Esophagus (tissue), 2 donors: ENCODE measurements around the gene MMP13. TPM values are rescaled to one million over a fixed set of nuclear protein-coding genes. Genes with fewer than 3 reads are reported as not detected.
"Not testable (repeated sequence)": the region's sequence is repeated elsewhere in the genome, so short reads cannot be mapped to it uniquely, and the experiment has no call there.

Source experiments
- H3K27ac ChIP-seq, 2 donors: one replicate each; pipeline ENCODE4 v1.5.1; 2013; ENCODE audit warnings: low read depth in 2 of 2, mild to moderate bottlenecking in 2 of 2, inconsistent platforms in 1 of 2, low read length in 1 of 2, moderate library complexity in 1 of 2
- H3K27me3 ChIP-seq, 2 donors: one replicate each; pipeline ENCODE4 v1.6.1; 2013; ENCODE audit warnings: low read length in 2 of 2, control low read depth in 1 of 2, mild to moderate bottlenecking in 1 of 2; ENCODE audit not compliant: insufficient read depth in 2 of 2, control insufficient read depth in 1 of 2
- H3K36me3 ChIP-seq, 2 donors: one replicate each; pipeline ENCODE4 v1.6.1; 2013; ENCODE audit warnings: low read length in 1 of 2; ENCODE audit not compliant: control insufficient read depth in 2 of 2, insufficient read depth in 2 of 2
- H3K4me1 ChIP-seq, 2 donors: one replicate each; pipeline ENCODE4 v1.6.1; 2013; ENCODE audit warnings: low read length in 1 of 2; ENCODE audit not compliant: control insufficient read depth in 2 of 2, insufficient read depth in 2 of 2
- H3K4me3 ChIP-seq, 2 donors: one replicate each; pipeline ENCODE4 v1.5.1; 2013; ENCODE audit warnings: low read length in 2 of 2, mild to moderate bottlenecking in 2 of 2, low read depth in 1 of 2, moderate library complexity in 1 of 2
- H3K9me3 ChIP-seq, 2 donors: one replicate each; pipeline ENCODE4 v1.6.1; 2013; ENCODE audit warnings: mild to moderate bottlenecking in 2 of 2, low read depth in 1 of 2, low read length in 1 of 2, moderate library complexity in 1 of 2; ENCODE audit not compliant: control insufficient read depth in 2 of 2, insufficient read depth in 1 of 2
- WGBS, 2 donors: extraction: QIAGEN DNeasy Blood & Tissue Kit; methylation state at CpG; one replicate each; pipeline ENCODE4 v1.1.7; 2013; 5-methylcytosine and 5-hydroxymethylcytosine counted together
- polyA plus RNA-seq, 2 donors: library from polyadenylated mRNA; stranded (reverse); fragments of 200-250 nt; gene quantifications; one replicate each; pipeline ENCODE4 v1.2.3, GENCODE V29; 2013
- donor health status: healthy with polysubstance abuse.
- donor health status: Bipolar disorder and iron deficiency.

The MMP13 gene
- polyA plus RNA-seq, 2 donors = 0.02 TPM; not detected in 1

GRCh38 chr11:102912482-102912830 lies 43.1 kb downstream of the MMP13 start:
- H3K27me3 ChIP-seq = no peaks in the 10 kb centered on the region
- H3K4me1 ChIP-seq = peaks cover 0 to 3% of the 10 kb centered on the region in 2 donors
- H3K9me3 ChIP-seq = no peaks in the 10 kb centered on the region
- no peaks in the 10 kb centered on the region for H3K36me3 ChIP-seq
- H3K27ac ChIP-seq = no peak overlapping the region
- WGBS, 2 donors = 50 to 51% methylated on average over 2 of the region's 2 CpGs
- H3K4me3 ChIP-seq = no peak overlapping the region

GRCh38 chr11:102911758-102912481 lies 43.6 kb downstream of the MMP13 start:
- Histone ChIP-seq H3K36me3 (no peaks in the 10 kb centered on the region), H3K4me3 (no peak overlapping the region), H3K9me3 (no peaks in the 10 kb centered on the region), H3K27me3 (no peaks in the 10 kb centered on the region), H3K27ac (no peak overlapping the region), H3K4me1 (peaks cover 0 to 3% of the 10 kb centered on the region in 2 donors)
- 58 to 70% methylated on average over 13 of the region's 13 CpGs for WGBS, 2 donors

- not testable (repeated sequence) for H3K4me1 ChIP-seq, H3K9me3 ChIP-seq, H3K36me3 ChIP-seq, H3K4me3 ChIP-seq, H3K27ac ChIP-seq, H3K27me3 ChIP-seq
- WGBS, 2 donors = 70 to 76% methylated on average over 5 of the region's 5 CpGs
Observed at GRCh38 chr11:102905848-102906247, 49.7 kb downstream of the MMP13 start.

GRCh38 chr11:102903895-102904294 lies 51.6 kb downstream of the MMP13 start:
- not testable (repeated sequence) for H3K4me3 ChIP-seq, H3K4me1 ChIP-seq, H3K9me3 ChIP-seq, H3K27me3 ChIP-seq, H3K27ac ChIP-seq, H3K36me3 ChIP-seq
- 79% methylated on average over 5 of the region's 5 CpGs for WGBS, 2 donors

GRCh38 chr11:102900346-102900745 lies 55.2 kb downstream of the MMP13 start:
- H3K9me3 ChIP-seq = peaks cover 0 to 2% of the 10 kb centered on the region in 2 donors
- no peak overlapping the region for H3K4me3 ChIP-seq
- no peaks in the 10 kb centered on the region for H3K27me3 ChIP-seq
- H3K36me3 ChIP-seq = no peaks in the 10 kb centered on the region
- H3K4me1 ChIP-seq = no peaks in the 10 kb centered on the region
- no peak overlapping the region for H3K27ac ChIP-seq
- WGBS, 2 donors = 58 to 75% methylated on average over 2 of the region's 2 CpGs

Other genes starting within 250 kb of the MMP13 start
- under 1 TPM; 0.04 to 0.07 TPM for gene MMP27, start 250.0 kb downstream of the MMP13 start, polyA plus RNA-seq
- under 1 TPM in 1 of 2 donors, not detected in 1; 0.01 TPM for gene MMP8, start 230.8 kb downstream of the MMP13 start, polyA plus RNA-seq
- gene MMP10, start 175.1 kb downstream of the MMP13 start, polyA plus RNA-seq = under 1 TPM; 0.02 to 0.12 TPM
- gene MMP1, start 157.6 kb downstream of the MMP13 start, polyA plus RNA-seq = 1 to 10 TPM in 1 of 2 donors, under 1 TPM in 1; 0.24 to 1.3 TPM
- under 1 TPM; 0.01 to 0.24 TPM for gene MMP3, start 112.1 kb downstream of the MMP13 start, polyA plus RNA-seq
- under 1 TPM in 1 of 2 donors, not detected in 1; 0.62 TPM for gene MMP12, start 80.8 kb downstream of the MMP13 start, polyA plus RNA-seq
- 10 to 100 TPM in 1 of 2 donors, 1 to 10 TPM in 1; 6.9 to 26.4 TPM for gene DCUN1D5, start 136.4 kb upstream of the MMP13 start, polyA plus RNA-seq
- gene DYNC2H1, start 153.7 kb upstream of the MMP13 start, polyA plus RNA-seq = 1 to 10 TPM; 4.5 to 6.0 TPM